ENCODE measurements around the gene SH3BP5L.

SH3BP5L gene

GRCh38 chr1:248862998-248863881, 37.5 kb upstream of the SH3BP5L start:
- DNase-seq (ENCODE audit: extremely low read depth, low read depth), result no peak
- TF ChIP-seq CTCF (IDR thresholded peaks at IDR 0.05; ENCODE audit: low read depth, low read length, missing control alignments), result no peak
- H3K4me3 ChIP-seq (replicated peaks; ENCODE audit: low read depth, low read length), result peak overlapping the region; percentile 46

GRCh38 chr1:248862695-248862997, 36.9 kb upstream of the SH3BP5L start:
- peak overlapping the region; percentile 46 for H3K4me3 ChIP-seq (replicated peaks; ENCODE audit: low read depth, low read length)
- no peak for DNase-seq (ENCODE audit: extremely low read depth, low read depth)
- TF ChIP-seq CTCF (IDR thresholded peaks at IDR 0.05; ENCODE audit: low read depth, low read length, missing control alignments), result no peak

GRCh38 chr1:248861616-248862015, 35.9 kb upstream of the SH3BP5L start:
- no peak for DNase-seq (ENCODE audit: extremely low read depth, low read depth)
- no peak for TF ChIP-seq CTCF (IDR thresholded peaks at IDR 0.05; ENCODE audit: low read depth, low read length, missing control alignments)
- no peak overlapping the region for H3K4me3 ChIP-seq (replicated peaks; ENCODE audit: low read depth, low read length)

GRCh38 chr1:248860007-248860406, 34.3 kb upstream of the SH3BP5L start:
- DNase-seq (ENCODE audit: extremely low read depth, low read depth), result no peak
- no peak for TF ChIP-seq CTCF (IDR thresholded peaks at IDR 0.05; ENCODE audit: low read depth, low read length, missing control alignments)
- no peak overlapping the region for H3K4me3 ChIP-seq (replicated peaks; ENCODE audit: low read depth, low read length)

GRCh38 chr1:248858891-248859889, 33.5 kb upstream of the SH3BP5L start, which contains the start of gene ZNF692:
ZNF692 (minus strand) TSS chr1:248859085; CDS start chr1:248858309, 776 bp downstream.
- peak; percentile 74 for DNase-seq (ENCODE audit: extremely low read depth, low read depth)
- TF ChIP-seq CTCF (IDR thresholded peaks at IDR 0.05; ENCODE audit: low read depth, low read length, missing control alignments), result no peak
- H3K4me3 ChIP-seq (replicated peaks; ENCODE audit: low read depth, low read length), result peak within 1 kb of the TSS; percentile 67

GRCh38 chr1:248858096-248858890, 32.6 kb upstream of the SH3BP5L start:
- peak overlapping the region; percentile 67 for H3K4me3 ChIP-seq (replicated peaks; ENCODE audit: low read depth, low read length)
- peak; percentile 41 for TF ChIP-seq CTCF (IDR thresholded peaks at IDR 0.05; ENCODE audit: low read depth, low read length, missing control alignments)
- DNase-seq (ENCODE audit: extremely low read depth, low read depth), result no peak

Measured in HFF-Myc (cell line).